ENCODE results near the gene FURIN.
"Not testable (repeated sequence)": the region's sequence is repeated elsewhere in the genome, so short reads cannot be mapped to it uniquely, and the experiment has no call there.

The FURIN gene

GRCh38 chr15:90868261-90868689, at the start of gene FURIN:
Gene FURIN (plus strand): TSS chr15:90868588. CDS start chr15:90875741, 7,153 bp downstream.
- peak within 1 kb of the TSS; percentile 89 for H3K4me3 Mint-ChIP-seq
- H3K9me3 Mint-ChIP-seq, result no peaks in the 10 kb centered on the region
- peak within 1 kb of the TSS; percentile 96 for H3K27ac Mint-ChIP-seq
- CTCF ChIA-PET, result interaction anchor here (1.1 kb wide), 1 partner anchor 35 kb away, joined by 4 read pairs; no protein-coding TSS in a partner anchor
- H3K4me1 Mint-ChIP-seq, result peaks cover 56% of the 10 kb centered on the region
- DNase-seq, result no peak
- H3K36me3 Mint-ChIP-seq, result peaks cover 13% of the 10 kb centered on the region
- no peaks in the 10 kb centered on the region for H3K27me3 Mint-ChIP-seq

DNA sequence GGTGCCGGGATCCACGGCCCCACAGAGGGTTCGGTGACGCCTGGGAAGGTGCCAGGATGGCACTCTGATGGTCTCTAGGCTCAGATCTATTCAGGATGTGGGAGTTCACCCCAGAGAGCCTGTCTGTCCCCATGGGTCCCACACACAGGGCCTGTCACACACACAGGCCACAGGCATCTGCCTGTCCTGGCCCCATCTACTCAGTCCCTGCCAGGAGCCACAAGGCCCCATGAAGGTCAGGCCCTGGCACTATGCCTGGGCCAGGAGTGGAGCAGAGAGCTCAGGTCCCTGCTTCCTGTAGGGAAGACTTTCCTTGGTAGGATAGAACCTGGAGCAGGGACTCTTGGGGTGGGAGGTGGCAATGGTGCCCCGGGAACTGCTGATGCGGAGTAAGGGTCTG, 49.0 kb upstream of the FURIN start:
- Mint-ChIP-seq H3K4me1 (peaks cover 63% of the 10 kb centered on the region), H3K27ac (peak overlapping the region; percentile 58), H3K36me3 (peaks cover 14% of the 10 kb centered on the region)

DNA sequence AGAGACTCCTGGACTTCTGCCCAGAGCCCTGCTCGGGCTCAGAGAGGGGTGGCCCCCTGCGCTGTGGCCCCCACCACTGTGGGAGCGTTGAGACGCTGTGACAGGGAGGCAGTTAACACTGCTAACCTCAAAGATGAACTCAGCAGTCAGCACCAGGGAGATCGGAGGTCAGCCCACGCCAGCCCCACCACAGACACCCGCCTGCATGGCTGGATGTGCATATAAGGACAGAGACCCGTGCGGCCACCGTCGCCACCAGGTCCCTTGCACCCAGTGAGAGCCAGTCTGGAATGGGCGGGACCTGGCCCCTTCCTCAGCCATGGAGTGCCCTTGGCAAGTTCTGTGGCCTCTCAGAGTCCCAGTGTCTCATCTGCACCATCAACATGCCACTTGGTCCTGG, 48.5 kb upstream of the FURIN start:
- Mint-ChIP-seq H3K4me1 (peaks cover 63% of the 10 kb centered on the region), H3K4me3 (no peak overlapping the region), H3K9me3 (no peaks in the 10 kb centered on the region), H3K27me3 (no peaks in the 10 kb centered on the region), H3K36me3 (peaks cover 11% of the 10 kb centered on the region), H3K27ac (no peak overlapping the region)
- CTCF ChIA-PET, result no interaction called here
- no peak for DNase-seq

More for the DNA sequence above, 49.0 kb upstream of the FURIN start:
- CTCF ChIA-PET, result interaction anchor here (1.9 to 3.3 kb wide), 2 partner anchors 9 to 113 kb away, joined by 9 to 19 read pairs; partner anchors contain the start of gene HDDC3
- Mint-ChIP-seq H3K27me3 (no peaks in the 10 kb centered on the region), H3K4me3 (no peak overlapping the region), H3K9me3 (no peaks in the 10 kb centered on the region)
- no peak for DNase-seq

GRCh38 chr15:90820481-90820880, 47.9 kb upstream of the FURIN start:
- H3K4me3 Mint-ChIP-seq, result no peak overlapping the region
- peaks cover 4% of the 10 kb centered on the region for H3K36me3 Mint-ChIP-seq
- CTCF ChIA-PET, result no interaction called here
- H3K4me1 Mint-ChIP-seq, result peaks cover 58% of the 10 kb centered on the region
- H3K9me3 Mint-ChIP-seq, result no peaks in the 10 kb centered on the region
- no peaks in the 10 kb centered on the region for H3K27me3 Mint-ChIP-seq
- no peak for DNase-seq
- no peak overlapping the region for H3K27ac Mint-ChIP-seq

DNA sequence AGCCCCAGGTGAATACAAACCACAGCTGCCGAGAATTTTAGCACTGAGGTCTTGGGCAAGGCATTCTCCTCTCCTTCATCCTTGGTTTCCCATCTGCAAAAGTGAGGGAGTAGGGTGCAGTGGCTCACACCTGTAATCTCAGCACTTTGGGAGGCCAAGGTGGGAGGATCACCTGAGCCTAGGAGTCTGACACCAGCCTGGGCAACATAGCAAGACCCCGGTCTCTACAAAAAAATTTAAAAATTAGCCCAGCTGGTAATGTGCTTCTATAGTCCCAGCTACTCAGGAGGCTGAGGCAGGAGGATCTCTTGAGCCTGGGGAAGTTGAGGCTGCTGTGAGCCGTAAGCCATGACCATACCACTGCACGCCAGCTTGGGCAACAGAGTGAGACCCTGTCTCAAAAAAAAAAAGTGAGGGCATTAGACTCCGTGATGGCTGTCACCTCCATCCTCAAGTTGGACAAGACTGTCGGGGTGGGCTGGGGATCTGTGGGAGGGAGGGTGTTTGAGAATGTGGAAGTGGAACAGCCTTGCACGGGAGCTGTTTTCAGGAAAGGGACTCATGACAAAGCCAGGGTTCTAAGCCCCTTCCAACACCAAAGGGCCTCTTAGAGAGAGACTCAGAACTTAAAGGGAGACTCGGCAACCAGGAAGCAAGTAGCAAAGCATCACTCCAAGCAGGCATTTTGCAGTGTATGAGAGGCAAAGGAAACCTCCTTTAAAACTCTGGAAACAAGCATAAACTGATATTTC, 46.0 kb upstream of the FURIN start:
- DNase-seq, result no peak
- Mint-ChIP-seq H3K27ac (no peak overlapping the region), H3K36me3 (peaks cover 10% of the 10 kb centered on the region), H3K9me3 (peaks cover 6% of the 10 kb centered on the region), H3K4me1 (peaks cover 49% of the 10 kb centered on the region), H3K4me3 (no peak overlapping the region), H3K27me3 (no peaks in the 10 kb centered on the region)
- CTCF ChIA-PET, result no interaction called here

DNA sequence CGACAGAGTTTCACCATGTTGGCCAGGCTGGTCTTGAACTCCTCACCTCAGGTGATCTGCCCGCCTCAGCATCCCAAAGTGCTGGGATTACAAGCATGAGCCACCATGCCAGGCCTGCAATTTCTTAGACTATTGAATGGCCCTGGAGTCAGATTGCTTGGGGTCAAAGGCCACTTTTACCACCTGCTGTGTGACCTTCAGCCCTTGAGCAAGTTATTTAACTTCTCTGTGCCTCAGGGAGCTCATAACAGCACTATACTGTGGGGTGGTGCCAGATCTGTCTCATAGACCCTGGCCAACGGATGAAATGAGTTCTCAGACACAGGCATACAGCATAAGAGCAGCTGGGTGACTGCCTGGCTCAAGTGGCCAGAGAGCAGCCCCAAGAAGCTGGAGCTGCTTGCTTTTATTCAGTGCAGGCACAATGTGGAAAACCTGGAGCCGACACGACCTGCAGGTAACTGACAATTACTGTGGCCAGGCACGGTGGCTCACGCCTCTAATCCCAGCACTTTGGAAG, 44.9 kb upstream of the FURIN start:
- Mint-ChIP-seq H3K27me3 (no peaks in the 10 kb centered on the region), H3K27ac (no peak overlapping the region), H3K36me3 (peaks cover 11% of the 10 kb centered on the region), H3K4me3 (no peak overlapping the region), H3K9me3 (peaks cover 6% of the 10 kb centered on the region), H3K4me1 (peaks cover 47% of the 10 kb centered on the region)
- DNase-seq, result no peak
- CTCF ChIA-PET, result interaction anchor here (1.1 kb wide), 1 partner anchor 8 kb away, joined by 3 read pairs; no protein-coding TSS in a partner anchor

GRCh38 chr15:90825115-90825899, 43.1 kb upstream of the FURIN start:
- CTCF ChIA-PET, DNase-seq, H3K27ac Mint-ChIP-seq, H3K27me3 Mint-ChIP-seq, H3K9me3 Mint-ChIP-seq, H3K4me3 Mint-ChIP-seq: not testable (repeated sequence)
- Mint-ChIP-seq H3K4me1 (peaks cover 47% of the 10 kb centered on the region), H3K36me3 (peaks cover 11% of the 10 kb centered on the region)

DNA sequence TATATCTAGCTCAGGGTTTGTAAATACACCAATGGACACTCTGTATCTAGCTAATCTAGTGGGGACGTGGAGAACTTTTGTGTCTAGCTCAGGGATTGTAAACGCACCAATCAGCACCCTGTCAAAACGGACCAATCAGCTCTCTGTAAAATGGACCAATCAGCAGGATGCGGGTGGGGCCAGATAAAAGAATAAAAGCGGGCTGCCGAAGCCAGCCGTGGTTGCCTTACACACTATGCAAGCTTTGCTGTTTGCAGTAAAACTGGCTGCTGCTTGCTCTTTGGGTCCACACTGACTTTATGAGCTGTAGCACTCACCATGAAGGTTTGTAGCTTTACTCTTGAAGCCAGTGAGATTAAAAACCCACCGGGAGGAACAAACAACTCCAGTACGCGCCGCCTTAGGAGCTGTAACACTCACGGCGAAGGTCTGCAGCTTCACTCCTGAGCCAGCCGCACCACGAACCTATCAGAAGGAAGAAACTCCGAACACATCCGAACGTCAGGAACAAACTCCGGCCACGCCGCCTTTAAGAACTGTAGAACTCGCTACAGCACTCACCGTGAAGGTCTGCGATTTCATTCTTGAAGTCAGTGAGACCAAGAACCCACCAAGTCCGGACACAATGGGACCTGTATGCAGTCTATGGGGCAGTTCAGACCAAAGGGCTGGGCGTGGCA, 42.0 kb upstream of the FURIN start:
- not testable (repeated sequence) for H3K27ac Mint-ChIP-seq, H3K4me3 Mint-ChIP-seq, DNase-seq, H3K27me3 Mint-ChIP-seq, H3K9me3 Mint-ChIP-seq
- Mint-ChIP-seq H3K4me1 (peaks cover 57% of the 10 kb centered on the region), H3K36me3 (peaks cover 13% of the 10 kb centered on the region)
- CTCF ChIA-PET, result interaction anchor here (0.9 to 1.5 kb wide), 2 partner anchors 11 to 59 kb away, joined by 3 read pairs; no protein-coding TSS in a partner anchor

DNA sequence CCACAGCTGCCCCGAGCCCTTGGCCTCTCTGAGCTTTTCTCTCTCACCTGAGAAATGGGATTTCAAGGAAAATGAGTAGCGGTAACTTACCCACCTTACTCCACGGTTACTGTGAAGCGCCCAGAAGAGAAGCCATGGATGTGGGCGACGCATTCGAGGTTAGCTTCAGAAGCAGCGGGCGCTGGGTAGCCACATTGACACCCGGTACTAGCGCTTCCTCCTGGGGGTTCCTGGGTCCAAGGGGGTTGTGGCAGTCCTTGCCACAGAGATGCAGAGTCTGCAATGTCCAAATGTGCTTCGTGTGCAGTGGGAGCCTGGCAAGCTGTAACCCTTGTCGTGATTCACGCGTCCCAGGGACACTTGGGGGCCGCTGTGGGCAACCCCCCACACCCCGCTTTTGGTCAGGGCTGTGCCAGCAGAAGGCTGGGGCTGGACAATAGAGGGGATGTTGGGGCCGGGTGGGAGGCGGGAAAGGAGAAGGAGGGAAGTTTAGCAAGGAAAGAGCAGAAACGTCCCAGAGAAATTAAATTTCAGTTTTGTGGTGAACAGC, 41.4 kb upstream of the FURIN start:
- Mint-ChIP-seq H3K9me3 (peaks cover 6% of the 10 kb centered on the region), H3K36me3 (peaks cover 13% of the 10 kb centered on the region), H3K27ac (no peak overlapping the region), H3K4me3 (no peak overlapping the region), H3K27me3 (no peaks in the 10 kb centered on the region), H3K4me1 (peaks cover 58% of the 10 kb centered on the region)
- DNase-seq, result no peak
- CTCF ChIA-PET, result interaction anchor here (0.9 to 1.5 kb wide), 3 partner anchors 10 to 58 kb away, joined by 3 read pairs; no protein-coding TSS in a partner anchor

DNA sequence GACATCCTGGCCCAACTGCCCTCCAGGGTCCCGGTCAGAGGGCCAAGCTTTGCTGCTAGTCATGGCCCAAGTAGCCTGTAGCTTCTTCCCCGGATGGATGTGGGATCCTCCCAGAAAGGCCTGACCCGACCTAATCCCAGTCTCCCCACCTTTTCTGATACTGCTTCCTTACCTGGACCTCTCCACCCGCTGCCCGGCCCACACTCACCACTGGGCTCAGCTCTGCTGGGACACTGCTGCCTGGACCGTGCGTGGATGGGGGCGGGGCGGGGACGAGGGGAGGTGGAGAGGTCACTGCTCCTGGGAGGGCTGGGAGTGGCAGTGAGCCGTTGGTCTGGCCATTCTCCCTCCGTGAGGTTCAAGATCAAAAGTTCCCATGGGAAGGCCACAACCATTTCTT, 40.3 kb upstream of the FURIN start:
- DNase-seq, result no peak
- peaks cover 13% of the 10 kb centered on the region for H3K36me3 Mint-ChIP-seq
- H3K27me3 Mint-ChIP-seq, result no peaks in the 10 kb centered on the region
- no peak overlapping the region for H3K4me3 Mint-ChIP-seq
- peaks cover 63% of the 10 kb centered on the region for H3K4me1 Mint-ChIP-seq
- CTCF ChIA-PET, result interaction anchor here (1.2 to 1.7 kb wide), 2 partner anchors 10 to 13 kb away, joined by 3 to 9 read pairs; no protein-coding TSS in a partner anchor
- H3K27ac Mint-ChIP-seq, result no peak overlapping the region
- H3K9me3 Mint-ChIP-seq, result peaks cover 6% of the 10 kb centered on the region

DNA sequence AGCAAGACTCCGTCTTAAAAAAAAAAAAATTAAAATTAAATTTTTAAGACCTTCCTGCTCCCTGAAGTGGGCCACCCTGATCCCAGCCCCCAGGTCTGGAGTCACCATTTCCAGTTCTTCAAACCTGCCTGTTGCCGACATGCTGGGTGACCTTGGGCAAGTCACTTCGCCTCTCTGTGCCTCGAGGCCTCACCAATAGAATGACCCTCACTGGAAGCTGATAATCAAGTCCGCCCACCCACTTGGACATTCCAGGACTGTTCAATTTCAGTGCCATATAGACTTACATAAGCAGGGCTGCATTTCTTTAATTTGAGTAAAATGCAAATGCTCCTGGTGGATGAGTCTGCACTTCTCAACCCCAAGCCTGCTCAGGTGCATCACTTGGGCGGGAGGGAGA, 39.3 kb upstream of the FURIN start:
- H3K27me3 Mint-ChIP-seq, result no peaks in the 10 kb centered on the region
- no peak for DNase-seq
- peak overlapping the region; percentile 96 for H3K27ac Mint-ChIP-seq
- H3K4me3 Mint-ChIP-seq, result peak overlapping the region; percentile 56
- CTCF ChIA-PET, result interaction anchor here (0.7 to 2.4 kb wide), 4 partner anchors 11 to 21 kb away, joined by 3 to 9 read pairs (median 6); no protein-coding TSS in a partner anchor
- peaks cover 6% of the 10 kb centered on the region for H3K9me3 Mint-ChIP-seq
- H3K36me3 Mint-ChIP-seq, result peaks cover 13% of the 10 kb centered on the region
- H3K4me1 Mint-ChIP-seq, result peaks cover 68% of the 10 kb centered on the region

DNA sequence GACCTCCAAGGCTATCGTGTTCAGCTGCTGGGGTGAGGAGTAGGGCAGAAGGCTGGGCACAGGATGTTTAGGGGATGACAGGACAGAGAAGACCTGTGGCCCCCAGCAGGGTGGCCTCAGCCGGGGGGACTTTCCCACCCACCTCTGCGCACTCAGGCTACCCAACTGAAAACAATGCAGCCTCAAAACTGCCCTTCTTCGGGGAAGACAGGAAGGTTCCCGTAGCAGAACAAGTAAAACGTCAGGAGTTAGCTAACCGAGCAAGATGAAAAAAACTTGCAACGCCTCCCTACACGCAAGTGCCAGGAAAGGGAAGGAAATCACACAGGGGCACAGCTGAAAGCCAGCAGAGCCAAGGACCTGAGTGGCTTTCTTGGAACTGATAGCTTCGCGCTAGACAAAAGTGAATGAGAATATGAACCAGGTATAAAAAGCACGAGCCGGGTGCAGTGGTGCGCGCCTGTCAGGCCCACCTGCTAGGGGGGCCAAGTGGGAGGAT, 38.4 kb upstream of the FURIN start:
- peak; percentile 71 for DNase-seq
- H3K9me3 Mint-ChIP-seq, result peaks cover 6% of the 10 kb centered on the region
- H3K27me3 Mint-ChIP-seq, result no peaks in the 10 kb centered on the region
- peak overlapping the region; percentile 56 for H3K4me3 Mint-ChIP-seq
- peak overlapping the region; percentile 96 for H3K27ac Mint-ChIP-seq
- CTCF ChIA-PET, result interaction anchor here (0.7 to 2.4 kb wide), 6 partner anchors 9 to 56 kb away, joined by 3 to 8 read pairs (median 4); no protein-coding TSS in a partner anchor
- peaks cover 13% of the 10 kb centered on the region for H3K36me3 Mint-ChIP-seq
- H3K4me1 Mint-ChIP-seq, result peaks cover 66% of the 10 kb centered on the region

- Mint-ChIP-seq H3K27ac (no peak overlapping the region), H3K4me3 (no peak overlapping the region), H3K36me3 (peaks cover 1% of the 10 kb centered on the region), H3K27me3 (no peaks in the 10 kb centered on the region), H3K9me3 (no peaks in the 10 kb centered on the region), H3K4me1 (peaks cover 85% of the 10 kb centered on the region)
- CTCF ChIA-PET, result interaction anchor here (1.3 kb wide), 1 partner anchor 51 kb away, joined by 4 read pairs; no protein-coding TSS in a partner anchor
- DNase-seq, result no peak
Measured at GRCh38 chr15:90834626-90835025, 33.8 kb upstream of the FURIN start.

Data from activated naive CD4-positive, alpha-beta T cell treated with anti-CD3 and anti-CD28 coated beads, Interleukin-2, amount 10 ng/mL, durations not matched to agents 7 days and 5 days (primary cell).